H1 (cell line): ENCODE results near the gene OR52I2. TPM values are rescaled to one million over a fixed set of nuclear protein-coding genes. Genes with fewer than 3 reads are reported as not detected.

ENCODE experiments used
- CTCF ChIA-PET: fragments of 300-600 bp; sonication (Branson Sonifier 250); formaldehyde crosslinking; loops from one replicate; lab custom pipeline; 2021; ENCODE audit not compliant: partially characterized antibody; lab: Charles Lee
- POLR2A ChIA-PET: fragments of 300-600 bp; sonication (Branson Sonifier 250); formaldehyde crosslinking; loops from one replicate; lab custom pipeline; 2021; ENCODE audit warnings: inconsistent platforms; ENCODE audit not compliant: partially characterized antibody; lab: Charles Lee
- DNase-seq, 2 experiments: peaks; one replicate each; pipeline versions ENCODE4 v3.0.0 to v3.0.0-alpha.2; 2010 to 2022; ENCODE audit warnings: low spot score in 2 of 2, low read depth in 1 of 2, mixed read lengths in 1 of 2
- FAIRE-seq: peaks from 2 replicates; lab custom pipeline; 2011; peaks lifted over from hg19 to GRCh38; lab: Jason Lieb, UNC
- H2AFZ ChIP-seq: 2 replicates; pipeline ENCODE4 v1.8.1; 2012; ENCODE audit warnings: low read length, inconsistent platforms
- H2AK5ac ChIP-seq: 2 replicates; pipeline ENCODE4 v1.6.1; 2013; ENCODE audit warnings: low read depth, low read length
- H2BK120ac ChIP-seq: replicated peaks from 2 replicates; pipeline ENCODE3; 2013; ENCODE audit warnings: low read depth, low read length, inconsistent platforms
- H2BK12ac ChIP-seq: 2 replicates; pipeline ENCODE4 v1.6.1; 2013; ENCODE audit warnings: low read depth, low read length
- H2BK15ac ChIP-seq: 2 replicates; pipeline ENCODE4 v1.6.1; 2013; ENCODE audit warnings: low read length
- H2BK20ac ChIP-seq: 2 replicates; pipeline ENCODE4 v1.6.1; 2013; ENCODE audit warnings: low read length
- H2BK5ac ChIP-seq: 2 replicates; pipeline ENCODE4 v1.6.1; 2013; ENCODE audit warnings: low read depth, low read length
- H3K14ac ChIP-seq: 2 replicates; pipeline ENCODE4 v1.6.1; 2013; ENCODE audit warnings: inconsistent platforms; ENCODE audit not compliant: insufficient read length
- H3K18ac ChIP-seq: 2 replicates; pipeline ENCODE4 v1.6.1; 2013; ENCODE audit warnings: low read length; ENCODE audit errors: extremely low read depth
- H3K23ac ChIP-seq: 2 replicates; pipeline ENCODE4 v1.6.1; 2013; ENCODE audit warnings: inconsistent platforms; ENCODE audit not compliant: insufficient read length
- H3K23me2 ChIP-seq: 2 replicates; pipeline ENCODE4 v1.6.1; 2013; ENCODE audit warnings: low read depth, low read length
- H3K27ac ChIP-seq: 2 replicates; pipeline ENCODE4 v1.6.1; 2011; ENCODE audit warnings: low read depth, low read length, inconsistent platforms
- H3K27me3 ChIP-seq, 4 experiments: replicated peaks in 1 of 4; 1 replicate in 1 of 4; 2 replicates in 3 of 4; pipeline versions ENCODE4 v1.6.1 to v1.8.1; 2011 to 2013; ENCODE audit warnings: low read length in 3 of 4, mild to moderate bottlenecking in 3 of 4, inconsistent platforms in 2 of 4, mixed read lengths in 2 of 4, moderate library complexity in 1 of 4; ENCODE audit not compliant: control insufficient read depth in 3 of 4, insufficient read depth in 3 of 4; ENCODE audit errors: extremely low read depth in 1 of 4
- H3K36me3 ChIP-seq, 4 experiments: 2 replicates each; pipeline versions ENCODE4 v1.6.1 to v1.8.1; 2011 to 2013; ENCODE audit warnings: mild to moderate bottlenecking in 4 of 4, low read length in 3 of 4, moderate library complexity in 2 of 4, control low read depth in 1 of 4, inconsistent platforms in 1 of 4; ENCODE audit not compliant: insufficient read depth in 4 of 4, control insufficient read depth in 2 of 4
- H3K4ac ChIP-seq: replicated peaks from 2 replicates; pipeline ENCODE3; 2013; ENCODE audit warnings: low read length, low read depth, mixed read lengths, inconsistent platforms; ENCODE audit not compliant: insufficient read length
- H3K4me1 ChIP-seq, 4 experiments: replicated peaks in 1 of 4; 1 replicate in 1 of 4; 2 replicates in 3 of 4; pipeline versions ENCODE4 v1.6.1 to v1.8.1; 2011 to 2013; ENCODE audit warnings: low read length in 3 of 4, inconsistent platforms in 2 of 4, mixed read lengths in 1 of 4; ENCODE audit not compliant: insufficient read depth in 4 of 4, control insufficient read depth in 3 of 4
- H3K4me2 ChIP-seq, 2 experiments: 2 replicates each; pipeline versions ENCODE4 v1.6.1 to v1.8.1; 2011 to 2013; ENCODE audit warnings: low read depth in 2 of 2, low read length in 2 of 2, control low read depth in 1 of 2, inconsistent platforms in 1 of 2, mild to moderate bottlenecking in 1 of 2; ENCODE audit not compliant: insufficient read depth in 1 of 2
- H3K4me3 ChIP-seq, 4 experiments: fragments of 200-600, 300-600 bp in 1 of 4; sonication (generic), shearing (Covaris generic), sonication (Bioruptor Twin) in 1 of 4; 2 replicates each; pipeline versions ENCODE4 v1.5.1 to v1.8.1; 2011 to 2016; ENCODE audit warnings: low read length in 4 of 4, low read depth in 3 of 4, control low read depth in 2 of 4, inconsistent platforms in 2 of 4, mild to moderate bottlenecking in 2 of 4, mixed read lengths in 1 of 4, moderate library complexity in 1 of 4; ENCODE audit not compliant: insufficient read depth in 2 of 4; ENCODE audit errors: extremely low read depth in 1 of 4
- H3K56ac ChIP-seq: replicated peaks from 2 replicates; pipeline ENCODE3; 2013; ENCODE audit warnings: low read depth, mild to moderate bottlenecking, mixed read lengths, low read length, inconsistent platforms; ENCODE audit not compliant: insufficient read length
- H3K79me1 ChIP-seq: 2 replicates; pipeline ENCODE4 v1.6.1; 2013; ENCODE audit warnings: low read depth, low read length, control low read depth
- H3K79me2 ChIP-seq, 2 experiments: 2 replicates each; pipeline versions ENCODE4 v1.6.1 to v1.8.1; 2012 to 2013; ENCODE audit warnings: low read length in 2 of 2, mild to moderate bottlenecking in 2 of 2, inconsistent platforms in 1 of 2; ENCODE audit not compliant: insufficient read depth in 2 of 2, control insufficient read depth in 1 of 2
- H3K9ac ChIP-seq, 4 experiments: replicated peaks in 1 of 4; 1 replicate in 1 of 4; 2 replicates in 3 of 4; pipeline versions ENCODE4 v1.6.1 to v1.8.1; 2011 to 2013; ENCODE audit warnings: low read depth in 3 of 4, low read length in 3 of 4, control low read depth in 2 of 4, mild to moderate bottlenecking in 2 of 4, moderate library complexity in 2 of 4, inconsistent platforms in 1 of 4; ENCODE audit errors: extremely low read depth in 1 of 4
- H3K9me3 ChIP-seq, 2 experiments: 2 replicates each; pipeline versions ENCODE4 v1.6.1 to v1.8.1; 2012 to 2013; ENCODE audit warnings: mild to moderate bottlenecking in 2 of 2, moderate library complexity in 2 of 2, control low read depth in 1 of 2, inconsistent platforms in 1 of 2, low read depth in 1 of 2, low read length in 1 of 2, mixed read lengths in 1 of 2; ENCODE audit not compliant: insufficient read depth in 2 of 2
- H4K20me1 ChIP-seq, 2 experiments: replicated peaks in 1 of 2; 2 replicates each; pipeline versions ENCODE3 to v1.8.1; 2011 to 2013; ENCODE audit warnings: inconsistent platforms in 2 of 2, low read length in 2 of 2, mild to moderate bottlenecking in 1 of 2; ENCODE audit not compliant: insufficient read depth in 2 of 2, control insufficient read depth in 1 of 2
- H4K5ac ChIP-seq: 2 replicates; pipeline ENCODE4 v1.6.1; 2013; ENCODE audit warnings: low read length, low read depth, mixed read lengths, inconsistent platforms; ENCODE audit not compliant: insufficient read length
- H4K8ac ChIP-seq: 2 replicates; pipeline ENCODE4 v1.8.0; 2013; ENCODE audit warnings: mild to moderate bottlenecking, moderate library complexity, low read length, inconsistent platforms; ENCODE audit not compliant: insufficient read depth; ENCODE audit errors: extremely low read depth
- H4K91ac ChIP-seq: replicated peaks from 2 replicates; pipeline ENCODE3; 2013; ENCODE audit warnings: low read length, mixed read lengths, inconsistent platforms; ENCODE audit not compliant: insufficient read length
- BACH1 ChIP-seq: IDR thresholded peaks from 2 replicates; pipeline ENCODE4 v1.6.1; 2012; ENCODE audit warnings: low read length, improper control_type of control experiment
- BCL11A ChIP-seq, 2 experiments: IDR thresholded peaks; one replicate each; pipeline ENCODE4 v1.6.1; 2011; ENCODE audit warnings: low read depth in 2 of 2, low read length in 2 of 2, mild to moderate bottlenecking in 2 of 2
- RAD21 ChIP-seq, 2 experiments: IDR thresholded peaks in 1 of 2; conservative IDR thresholded peaks in 1 of 2; 2 replicates each; pipeline ENCODE4 v1.6.1; 2011; ENCODE audit warnings: low read depth in 2 of 2, low read length in 2 of 2, improper control_type of control experiment in 1 of 2, inconsistent platforms in 1 of 2, mild to moderate bottlenecking in 1 of 2, moderate library complexity in 1 of 2
- WGBS, 2 experiments: shearing (Covaris generic) in 1 of 2; methylation state at CpG; one replicate each; pipeline versions ENCODE4 v1.1.6 to v1.1.7; 2013 to 2015; ENCODE audit warnings: low lambda C conversion rate in 2 of 2, mixed read lengths in 2 of 2, inconsistent platforms in 1 of 2, low coverage in 1 of 2, missing lambda C conversion rate in 1 of 2; ENCODE audit not compliant: insufficient replicate concordance in 2 of 2, insufficient coverage in 1 of 2, insufficient read length in 1 of 2; ENCODE audit errors: extremely low coverage in 1 of 2, missing lambda C conversion rate in 1 of 2; 5-methylcytosine and 5-hydroxymethylcytosine counted together
- polyA plus RNA-seq, 7 experiments: library from polyadenylated mRNA; depleted of rRNA in 3 of 7; stranded (reverse) in 5 of 7; unstranded in 2 of 7; fragments of >200 nt in 5 of 7; fragments of 200-250 nt in 2 of 7; gene quantifications; 1 replicate in 5 of 7; 2 replicates in 1 of 7; 4 replicates in 1 of 7; pipeline versions ENCODE4 v1.2.1 to v1.2.3, GENCODE V29; 2011 to 2013; ENCODE audit warnings: missing spikeins in 2 of 7, mixed read lengths in 2 of 7
- total RNA-seq: library from RNA; stranded (reverse); fragmentation: NEBNext Ultra II Directional; extraction: Animal tissue kit (Norgen Biotek cat#: 25700); gene quantifications from 2 replicates; pipeline ENCODE4 v1.2.1, GENCODE V29; 2021

OR52I2 gene
- total and polyA plus RNA-seq, 2 of the 8 experiments (the other 6 are each of a cell fraction or from before 2014, with no cell fraction given): not detected

GRCh38 chr11:4636136-4636535 lies 54.6 kb downstream of the OR52I2 start:
- H3K4me2 ChIP-seq: no peak overlapping the region
- H3K79me1 ChIP-seq: no peaks in the 10 kb centered on the region
- POLR2A ChIA-PET: no interaction called here
- H3K27ac ChIP-seq: no peak overlapping the region
- H3K23me2 ChIP-seq: no peaks in the 10 kb centered on the region
- no peak overlapping the region for H3K4me3 ChIP-seq
- H3K4ac ChIP-seq: no peak overlapping the region
- H3K4me1 ChIP-seq: no peaks in the 10 kb centered on the region
- 0 out of 2 replicates have a peak overlapping the region, but pooled peaks have one; percentile 91 for H2AFZ ChIP-seq
- H2BK12ac ChIP-seq: no peak overlapping the region
- 84% methylated on average over 2 of the region's 2 CpGs; no CpG with 5 or more reads in 1 of the 2 experiments for WGBS, 2 experiments
- TF ChIP-seq RAD21 (IDR thresholded peaks at IDR 0.05 in 1 of 2, conservative IDR thresholded peaks at IDR 0.05 in 1 of 2; ENCODE audit: low read depth in 2 of 2, low read length in 2 of 2) (no peak), BCL11A (IDR thresholded peaks at IDR 0.05; ENCODE audit: low read depth in 2 of 2, low read length in 2 of 2) (no peak), BACH1 (no peak)
- no peak overlapping the region for H4K8ac ChIP-seq
- no peak overlapping the region for H2BK15ac ChIP-seq
- no peak overlapping the region for H3K18ac ChIP-seq
- peaks cover 0 to 7% (median 4%) of the 10 kb centered on the region in 4 experiments; a peak in 5 of 7 replicates for H3K27me3 ChIP-seq
- H4K20me1 ChIP-seq: no peaks in the 10 kb centered on the region
- CTCF ChIA-PET: interaction anchor here (0.6 to 5.2 kb wide), 48 partner anchors 8 to 1743 kb away, joined by 3 to 83 read pairs (median 4); partner anchors contain the start of genes MMP26, OR51E1 and OR51G2
- H3K23ac ChIP-seq: no peak overlapping the region
- DNase-seq (no peak), FAIRE-seq (no peak)
- no peak overlapping the region for H3K56ac ChIP-seq
- H2AK5ac ChIP-seq: no peak overlapping the region
- no peak overlapping the region for H2BK5ac ChIP-seq
- H3K36me3 ChIP-seq: no peaks in the 10 kb centered on the region
- H3K9ac ChIP-seq: no peak overlapping the region
- H2BK20ac ChIP-seq: no peak overlapping the region
- H4K91ac ChIP-seq: no peak overlapping the region
- no peak overlapping the region for H2BK120ac ChIP-seq
- H3K9me3 ChIP-seq: no peaks in the 10 kb centered on the region; a peak in 1 of 4 replicates
- no peaks in the 10 kb centered on the region for H3K79me2 ChIP-seq
- no peak overlapping the region for H3K14ac ChIP-seq
- H4K5ac ChIP-seq: no peak overlapping the region
